OCI-LY3 (cell line): ENCODE measurements around the gene ADCY9.

ENCODE experiments used
- EZH2phosphoT487 ChIP-seq: fragments of 200-600 bp; shearing (Covaris generic); IDR thresholded peaks from 2 replicates; pipeline ENCODE4 v1.6.1; 2018; ENCODE audit warnings: antibody characterized with exemption, mixed run types, low read depth
- TF ChIP-seq, protein P1 (sequence below): fragments of 200-600, 300-600 bp; sonication (generic); IDR thresholded peaks from 2 replicates; pipeline ENCODE4 v1.5.1; 2014; ENCODE audit warnings: antibody characterized with exemption, low read length, low read depth

DNA sequence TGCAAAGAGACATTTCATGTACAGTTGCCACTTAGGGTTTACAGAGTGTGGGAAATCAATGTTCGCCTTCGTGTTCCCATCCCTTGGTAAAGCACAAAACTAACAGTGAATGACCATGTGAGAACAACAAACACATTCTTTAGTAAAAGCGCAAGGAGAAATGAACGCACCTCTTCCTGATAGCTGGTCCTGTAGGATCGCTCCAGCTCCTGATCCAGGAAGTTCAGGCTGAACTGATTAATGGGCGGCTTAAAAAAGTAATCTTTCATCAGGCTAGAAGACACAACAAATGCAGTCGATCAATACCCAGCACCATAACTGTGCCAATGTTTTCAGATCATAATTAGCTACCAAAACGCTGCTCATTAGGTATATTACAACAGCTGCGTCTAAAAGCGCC is 127.4 kb downstream of the ADCY9 start:
- no peak for TF ChIP-seq EZH2phosphoT487
- TF ChIP-seq, protein P1, sequence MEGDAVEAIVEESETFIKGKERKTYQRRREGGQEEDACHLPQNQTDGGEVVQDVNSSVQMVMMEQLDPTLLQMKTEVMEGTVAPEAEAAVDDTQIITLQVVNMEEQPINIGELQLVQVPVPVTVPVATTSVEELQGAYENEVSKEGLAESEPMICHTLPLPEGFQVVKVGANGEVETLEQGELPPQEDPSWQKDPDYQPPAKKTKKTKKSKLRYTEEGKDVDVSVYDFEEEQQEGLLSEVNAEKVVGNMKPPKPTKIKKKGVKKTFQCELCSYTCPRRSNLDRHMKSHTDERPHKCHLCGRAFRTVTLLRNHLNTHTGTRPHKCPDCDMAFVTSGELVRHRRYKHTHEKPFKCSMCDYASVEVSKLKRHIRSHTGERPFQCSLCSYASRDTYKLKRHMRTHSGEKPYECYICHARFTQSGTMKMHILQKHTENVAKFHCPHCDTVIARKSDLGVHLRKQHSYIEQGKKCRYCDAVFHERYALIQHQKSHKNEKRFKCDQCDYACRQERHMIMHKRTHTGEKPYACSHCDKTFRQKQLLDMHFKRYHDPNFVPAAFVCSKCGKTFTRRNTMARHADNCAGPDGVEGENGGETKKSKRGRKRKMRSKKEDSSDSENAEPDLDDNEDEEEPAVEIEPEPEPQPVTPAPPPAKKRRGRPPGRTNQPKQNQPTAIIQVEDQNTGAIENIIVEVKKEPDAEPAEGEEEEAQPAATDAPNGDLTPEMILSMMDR: no peak
